Measurements from ENCODE around the gene IGF1R. TPM values are rescaled to one million over a fixed set of nuclear protein-coding genes. Genes with fewer than 3 reads are reported as not detected.

The IGF1R gene
- total RNA-seq, 1 experiment from 2014 or later: 51.6 TPM

GRCh38 chr15:98939311-98940080 lies 291.2 kb downstream of the IGF1R start:
- no TSS peak for BruUV-seq (replicated peaks)
- Histone ChIP-seq H3K4me3 (ENCODE audit: low read depth, low read length) (no peak overlapping the region), H3K9me3 (no peaks in the 10 kb centered on the region), H3K4me1 (peaks cover 12% of the 10 kb centered on the region), H3K36me3 (ENCODE audit: control insufficient read depth, insufficient read depth, low read length) (peaks cover 2% of the 10 kb centered on the region; the same call in 1 of the 2 replicates), H3K27me3 (replicated peaks; ENCODE audit: control insufficient read depth, insufficient read depth, low read length) (no peaks in the 10 kb centered on the region)
- H3K9me3 Mint-ChIP-seq (ENCODE audit: unreplicated experiment): no peaks in the 10 kb centered on the region
- H3K4me1 Mint-ChIP-seq (ENCODE audit: low read depth, unreplicated experiment): peaks cover 16% of the 10 kb centered on the region
- no peak overlapping the region for H3K4me3 Mint-ChIP-seq (ENCODE audit: unreplicated experiment)
- ChIA-PET CTCF (no interaction called here), POLR2A (no interaction called here)
- DNase-seq: no peak
- no peaks in the 10 kb centered on the region for H3K27me3 Mint-ChIP-seq (ENCODE audit: insufficient read depth, unreplicated experiment)
- intact Hi-C loops (cut with micrococcal nuclease; ENCODE audit: unreplicated experiment): loop anchor here (5.0 kb wide), 1 partner anchor 138 kb away; no protein-coding TSS in a partner anchor
- H3K36me3 Mint-ChIP-seq (ENCODE audit: insufficient read depth, unreplicated experiment): peaks cover 77% of the 10 kb centered on the region
- H3K27ac Mint-ChIP-seq (ENCODE audit: unreplicated experiment): no peak overlapping the region
- no peak for TF ChIP-seq CTCF (IDR thresholded peaks at IDR 0.05; ENCODE audit: insufficient read depth in 1 of 2, low read depth in 1 of 2, low read length in 1 of 2, severe bottlenecking in 1 of 2, unreplicated experiment in 1 of 2)

GRCh38 chr15:98941595-98942255 lies 293.4 kb downstream of the IGF1R start:
- intact Hi-C loops (cut with micrococcal nuclease; ENCODE audit: unreplicated experiment): loop anchor here (5.0 kb wide), 1 partner anchor 136 kb away; no protein-coding TSS in a partner anchor
- POLR2A ChIA-PET: no interaction called here
- no TSS peak for BruUV-seq (replicated peaks)
- no peak for DNase-seq
- Histone ChIP-seq H3K27me3 (replicated peaks; ENCODE audit: control insufficient read depth, insufficient read depth, low read length) (no peaks in the 10 kb centered on the region), H3K9me3 (no peaks in the 10 kb centered on the region), H3K4me1 (peaks cover 12% of the 10 kb centered on the region), H3K4me3 (ENCODE audit: low read depth, low read length) (no peak overlapping the region), H3K36me3 (ENCODE audit: control insufficient read depth, insufficient read depth, low read length) (peaks cover 2% of the 10 kb centered on the region; the same call in 1 of the 2 replicates)
- Mint-ChIP-seq H3K4me3 (ENCODE audit: unreplicated experiment) (no peak overlapping the region), H3K27ac (ENCODE audit: unreplicated experiment) (no peak overlapping the region), H3K4me1 (ENCODE audit: low read depth, unreplicated experiment) (peaks cover 16% of the 10 kb centered on the region), H3K27me3 (ENCODE audit: insufficient read depth, unreplicated experiment) (no peaks in the 10 kb centered on the region), H3K36me3 (ENCODE audit: insufficient read depth, unreplicated experiment) (peaks cover 75% of the 10 kb centered on the region), H3K9me3 (ENCODE audit: unreplicated experiment) (no peaks in the 10 kb centered on the region)
- TF ChIP-seq CTCF (IDR thresholded peaks at IDR 0.05; ENCODE audit: insufficient read depth in 1 of 2, low read depth in 1 of 2, low read length in 1 of 2, severe bottlenecking in 1 of 2, unreplicated experiment in 1 of 2): no peak
- CTCF ChIA-PET: no interaction called here

- Histone ChIP-seq H3K27me3 (replicated peaks; ENCODE audit: control insufficient read depth, insufficient read depth, low read length) (no peaks in the 10 kb centered on the region), H3K4me3 (ENCODE audit: low read depth, low read length) (no peak overlapping the region), H3K9me3 (no peaks in the 10 kb centered on the region), H3K4me1 (peaks cover 12% of the 10 kb centered on the region), H3K36me3 (ENCODE audit: control insufficient read depth, insufficient read depth, low read length) (peaks cover 2% of the 10 kb centered on the region; the same call in 1 of the 2 replicates)
- no peak for TF ChIP-seq CTCF (IDR thresholded peaks at IDR 0.05; ENCODE audit: insufficient read depth in 1 of 2, low read depth in 1 of 2, low read length in 1 of 2, severe bottlenecking in 1 of 2, unreplicated experiment in 1 of 2)
- Mint-ChIP-seq H3K4me3 (ENCODE audit: unreplicated experiment) (no peak overlapping the region), H3K4me1 (ENCODE audit: low read depth, unreplicated experiment) (peaks cover 16% of the 10 kb centered on the region), H3K27ac (ENCODE audit: unreplicated experiment) (no peak overlapping the region), H3K9me3 (ENCODE audit: unreplicated experiment) (no peaks in the 10 kb centered on the region), H3K27me3 (ENCODE audit: insufficient read depth, unreplicated experiment) (no peaks in the 10 kb centered on the region), H3K36me3 (ENCODE audit: insufficient read depth, unreplicated experiment) (peaks cover 68% of the 10 kb centered on the region)
- CTCF ChIA-PET: no interaction called here
- no TSS peak for BruUV-seq (replicated peaks)
- intact Hi-C loops (cut with micrococcal nuclease; ENCODE audit: unreplicated experiment): loop anchor here (5.0 kb wide), 1 partner anchor 135 kb away; no protein-coding TSS in a partner anchor
- DNase-seq: no peak
- POLR2A ChIA-PET: no interaction called here
Measured at GRCh38 chr15:98942431-98942830, 294.1 kb downstream of the IGF1R start.

Measured in Caco-2 (cell line).